Measurements from ENCODE around the gene IZUMO2. TPM values are rescaled to one million over a fixed set of nuclear protein-coding genes. Genes with fewer than 3 reads are reported as not detected.

IZUMO2 gene
- total and polyA plus RNA-seq, 10 of the 15 experiments (the other 5 are each of a cell fraction or from before 2014, with no cell fraction given): not detected

GRCh38 chr19:50171752-50172151, 8.7 kb upstream of the IZUMO2 start:
- POLR2A ChIA-PET: interaction anchor here (1.7 kb wide), 1 partner anchor 13 kb away, joined by 4 read pairs; no protein-coding TSS in a partner anchor

More at GRCh38 chr19:50171752-50172151, 8.7 kb upstream of the IZUMO2 start:
- in situ Hi-C loops (cut with MboI) (no loop called here), intact Hi-C loops (cut with micrococcal nuclease; ENCODE audit: unreplicated experiment) (no loop called here)
- H3K79me2 ChIP-seq (ENCODE audit: control insufficient read depth, insufficient read depth, low read length): no peaks in the 10 kb centered on the region
- DNase-seq (ENCODE audit: low read depth, low spot score) (no peak), ATAC-seq (no peak), FAIRE-seq (no peak)
- no peak overlapping the region for H3K4me3 ChIP-seq
- no peaks in the 10 kb centered on the region for H3K36me3 ChIP-seq (ENCODE audit: control insufficient read depth in 2 of 2, insufficient read depth in 2 of 2, low read length in 1 of 2)
- H3K27me3 ChIP-seq (replicated peaks in 1 of 2; ENCODE audit: control insufficient read depth in 2 of 2, insufficient read depth in 2 of 2, low read length in 1 of 2): no peaks in the 10 kb centered on the region
- no TSS peak for BruUV-seq (replicated peaks)
- H3K9ac ChIP-seq (ENCODE audit: control insufficient read depth, insufficient read depth, low read length): no peak overlapping the region
- no peak overlapping the region for H3K4me2 ChIP-seq (ENCODE audit: control insufficient read depth, insufficient read depth)
- SMC1A ChIA-PET (ENCODE audit: uncharacterized antibody, unreplicated experiment): interaction anchor here (1.1 kb wide), 1 partner anchor 20 kb away, joined by 3 read pairs; no protein-coding TSS in a partner anchor
- CTCF ChIA-PET: interaction anchor here (1.1 kb wide), 1 partner anchor 87 kb away, joined by 4 read pairs; no protein-coding TSS in a partner anchor
- H3K9me3 ChIP-seq (replicated peaks; ENCODE audit: control insufficient read depth, insufficient read depth, low read length): no peaks in the 10 kb centered on the region; the same call in 2 of the 3 replicates
- H3K27ac ChIP-seq (ENCODE audit: control insufficient read depth, insufficient read depth): no peak overlapping the region
- no peaks in the 10 kb centered on the region for H4K20me1 ChIP-seq (ENCODE audit: control insufficient read depth, insufficient read depth)
- peaks cover 3% of the 10 kb centered on the region; the same call in 1 of the 2 replicates for H3K4me1 ChIP-seq (ENCODE audit: control insufficient read depth, insufficient read depth, low read length)
- RAD21 ChIA-PET (ENCODE audit: unreplicated experiment): no interaction called here
- TF ChIP-seq PAX5 (IDR thresholded peaks at IDR 0.05; ENCODE audit: borderline replicate concordance, low read depth, low read length) (no peak), ZNF592 (IDR thresholded peaks at IDR 0.05) (no peak), BCL11A (IDR thresholded peaks at IDR 0.05; ENCODE audit: low read depth, low read length) (no peak), ATF2 (IDR thresholded peaks at IDR 0.05; ENCODE audit: low read length) (no peak), ZBTB4 (CRISPR knock-in tag; IDR thresholded peaks at IDR 0.05) (no peak), NFYB (IDR thresholded peaks at IDR 0.05; ENCODE audit: insufficient read depth, low read depth, low read length) (no peak), ASH2L (IDR thresholded peaks at IDR 0.05; ENCODE audit: borderline replicate concordance, low read depth) (no peak)
- no peak overlapping the region for H2AFZ ChIP-seq (ENCODE audit: control insufficient read depth, low read depth, low read length)
- WGBS (ENCODE audit: insufficient coverage, insufficient replicate concordance, low lambda C conversion rate, missing lambda C conversion rate): 50% methylated on average over 5 of the region's 5 CpGs

Data from GM12878 (cell line).